NCI-H510A treated with DMSO at 0.1 percent for 48 hours (cell line): Measurements from ENCODE around the gene LIN7A.
A peak's percentile ranks its signal among the peaks of the same experiment; 100 is the strongest.
"Not testable (repeated sequence)": the region's sequence is repeated elsewhere in the genome, so short reads cannot be mapped to it uniquely, and the experiment has no call there.

Experiments used
- DNase-seq: peaks from one replicate; lab custom pipeline; 2025; lab: John Stamatoyannopoulos, UW

Gene LIN7A

GRCh38 chr12:80810874-80811273 is 126.9 kb downstream of the LIN7A start:
- no peak for DNase-seq

GRCh38 chr12:80807640-80808288 is 130.0 kb downstream of the LIN7A start:
- DNase-seq: no peak

GRCh38 chr12:80805106-80805505 is 132.6 kb downstream of the LIN7A start:
- DNase-seq: no peak

- no peak for DNase-seq
Measured at GRCh38 chr12:80802652-80803400, 134.9 kb downstream of the LIN7A start.

- no peak for DNase-seq
Measured at GRCh38 chr12:80798281-80798680, 139.5 kb downstream of the LIN7A start.

GRCh38 chr12:80794551-80794950 is 143.2 kb downstream of the LIN7A start:
- no peak for DNase-seq

- DNase-seq: no peak
Measured at GRCh38 chr12:80792861-80793260, 144.9 kb downstream of the LIN7A start.

- no peak for DNase-seq
Measured at GRCh38 chr12:80791863-80792262, 145.9 kb downstream of the LIN7A start.

GRCh38 chr12:80788407-80788806 is 149.3 kb downstream of the LIN7A start:
- DNase-seq: not testable (repeated sequence)

- DNase-seq: not testable (repeated sequence)
Measured at GRCh38 chr12:80782963-80783470, 154.7 kb downstream of the LIN7A start.

- DNase-seq: no peak
Measured at GRCh38 chr12:80781313-80781712, 156.4 kb downstream of the LIN7A start.

- no peak for DNase-seq
Measured at GRCh38 chr12:80780746-80781145, 157.0 kb downstream of the LIN7A start.

- peak; percentile 95 for DNase-seq
Measured at GRCh38 chr12:80778005-80778541, 159.7 kb downstream of the LIN7A start.

GRCh38 chr12:80777587-80777986 is 160.1 kb downstream of the LIN7A start:
- DNase-seq: no peak

GRCh38 chr12:80776706-80777105 is 161.0 kb downstream of the LIN7A start:
- no peak for DNase-seq

- no peak for DNase-seq
Measured at GRCh38 chr12:80770958-80771357, 166.8 kb downstream of the LIN7A start.

- no peak for DNase-seq
Measured at GRCh38 chr12:80769553-80770140, 168.1 kb downstream of the LIN7A start.

GRCh38 chr12:80766897-80767296 is 170.8 kb downstream of the LIN7A start:
- DNase-seq: no peak

- DNase-seq: no peak
Measured at GRCh38 chr12:80766210-80766609, 171.5 kb downstream of the LIN7A start.

GRCh38 chr12:80763874-80764273 is 173.9 kb downstream of the LIN7A start:
- peak; percentile 53 for DNase-seq

GRCh38 chr12:80761838-80762237 is 175.9 kb downstream of the LIN7A start:
- no peak for DNase-seq

- DNase-seq: no peak
Measured at GRCh38 chr12:80756875-80757274, 180.9 kb downstream of the LIN7A start.

GRCh38 chr12:80754274-80754673 is 183.5 kb downstream of the LIN7A start:
- no peak for DNase-seq
